Muscle of leg (tissue), 11 donors: ENCODE results near the gene PRKAG2. TPM values are rescaled to one million over a fixed set of nuclear protein-coding genes. Genes with fewer than 3 reads are reported as not detected.

Experiments
- DNase-seq: peaks from one replicate; pipeline ENCODE4 v3.0.0; 2013
- H3K27ac ChIP-seq: one replicate; pipeline ENCODE4 v1.5.1; 2013; ENCODE audit warnings: mild to moderate bottlenecking, low read length, control low read depth
- H3K27me3 ChIP-seq: one replicate; pipeline ENCODE4 v1.6.1; 2013; ENCODE audit warnings: low read length; ENCODE audit not compliant: control insufficient read depth, insufficient read depth
- H3K36me3 ChIP-seq: one replicate; pipeline ENCODE4 v1.6.1; 2013; ENCODE audit warnings: low read length; ENCODE audit not compliant: control insufficient read depth, insufficient read depth
- H3K4me1 ChIP-seq: one replicate; pipeline ENCODE4 v1.6.1; 2013; ENCODE audit warnings: low read length; ENCODE audit not compliant: control insufficient read depth, insufficient read depth
- H3K4me3 ChIP-seq: one replicate; pipeline ENCODE4 v1.5.1; 2013; ENCODE audit warnings: low read length, control low read depth
- H3K9me3 ChIP-seq: replicated peaks from 2 replicates; pipeline ENCODE4 v1.6.1; 2013; ENCODE audit warnings: low read depth, low read length; ENCODE audit not compliant: control insufficient read depth
- WGBS: methylation state at CpG from one replicate; pipeline ENCODE4 v1.1.5; 2013; ENCODE audit warnings: missing lambda C conversion rate; ENCODE audit not compliant: insufficient coverage; 5-methylcytosine and 5-hydroxymethylcytosine counted together
- polyA plus RNA-seq, 8 donors: library from polyadenylated mRNA; unstranded; fragments of 120-200 nt; gene quantifications; one replicate each; pipeline versions ENCODE4 v1.2.1 to v1.2.3, GENCODE V29; 2013; ENCODE audit warnings: inconsistent platforms in 1 of 8, low replicate concordance in 1 of 8; ENCODE audit not compliant: insufficient read length in 8 of 8, insufficient read depth in 1 of 8
- total RNA-seq: library from RNA; stranded (reverse); fragments of 120-200 nt; gene quantifications from one replicate; pipeline ENCODE4 v1.2.4, GENCODE V29; 2013

Gene PRKAG2
- total and polyA plus RNA-seq, 9 donors: 3.9 to 16.4 (median 11.2) TPM

DNA sequence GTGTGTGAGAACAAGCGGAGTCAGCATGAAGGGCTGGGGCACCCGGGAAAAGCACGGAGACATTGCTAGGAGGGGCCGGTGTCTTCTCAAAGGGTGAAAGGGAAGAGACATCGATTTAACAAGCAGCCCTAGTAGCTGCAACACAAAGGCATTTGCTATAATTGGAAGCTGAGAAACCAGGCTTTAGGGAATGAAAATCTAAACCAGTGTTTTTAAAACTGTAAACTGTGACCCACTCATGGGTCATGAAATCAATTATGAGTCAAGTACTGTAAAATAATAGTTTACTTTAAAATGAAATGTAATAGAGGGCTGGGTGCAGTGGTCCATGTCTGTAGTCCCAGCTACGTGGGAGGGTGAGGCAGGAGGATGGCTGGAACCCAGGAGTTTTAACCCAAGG lies 228.5 kb downstream of the PRKAG2 start:
- H3K27ac ChIP-seq: no peak overlapping the region
- 73% methylated on average over 4 of the region's 6 CpGs for WGBS
- no peak overlapping the region for H3K4me3 ChIP-seq
- H3K36me3 ChIP-seq: no peaks in the 10 kb centered on the region
- peaks cover 8% of the 10 kb centered on the region for H3K9me3 ChIP-seq
- H3K4me1 ChIP-seq: peaks cover 5% of the 10 kb centered on the region
- DNase-seq: no peak
- H3K27me3 ChIP-seq: peaks cover 3% of the 10 kb centered on the region

- Histone ChIP-seq H3K4me1 (peaks cover 5% of the 10 kb centered on the region), H3K36me3 (no peaks in the 10 kb centered on the region), H3K27me3 (peaks cover 2% of the 10 kb centered on the region), H3K4me3 (no peak overlapping the region), H3K9me3 (peaks cover 8% of the 10 kb centered on the region), H3K27ac (no peak overlapping the region)
- WGBS: 81% methylated on average over 2 of the region's 3 CpGs
- DNase-seq: no peak
Measured at GRCh38 chr7:151647874-151648273, 229.0 kb downstream of the PRKAG2 start.

DNA sequence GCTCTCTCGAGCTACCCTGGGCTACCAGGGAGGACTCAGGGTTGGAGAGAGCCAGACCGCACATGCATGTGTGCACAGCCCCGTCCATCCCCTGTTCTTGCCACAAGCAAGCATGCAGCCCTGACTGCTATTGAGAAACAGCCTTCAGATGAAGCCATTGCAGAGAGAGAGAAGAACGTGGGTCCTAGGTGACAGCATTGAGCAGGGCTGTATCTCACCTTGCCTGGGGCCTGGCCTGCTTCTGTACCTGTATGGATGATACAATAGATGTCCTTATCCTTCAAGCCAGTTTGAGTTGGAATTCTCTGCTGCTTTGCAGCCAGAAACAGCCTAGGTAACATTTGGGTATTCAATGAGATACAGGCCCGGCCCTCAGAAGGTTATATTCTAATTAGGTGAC lies 229.9 kb downstream of the PRKAG2 start:
- H3K4me1 ChIP-seq: peaks cover 5% of the 10 kb centered on the region
- H3K4me3 ChIP-seq: no peak overlapping the region
- WGBS: 93% methylated on average over 2 of the region's 5 CpGs
- peaks cover 8% of the 10 kb centered on the region for H3K9me3 ChIP-seq
- no peak for DNase-seq
- no peak overlapping the region for H3K27ac ChIP-seq
- no peaks in the 10 kb centered on the region for H3K36me3 ChIP-seq
- H3K27me3 ChIP-seq: peaks cover 2% of the 10 kb centered on the region

- no peak overlapping the region for H3K27ac ChIP-seq
- H3K27me3 ChIP-seq: peaks cover 2% of the 10 kb centered on the region
- H3K4me1 ChIP-seq: no peaks in the 10 kb centered on the region
- H3K36me3 ChIP-seq: no peaks in the 10 kb centered on the region
- DNase-seq: no peak
- H3K9me3 ChIP-seq: peaks cover 8% of the 10 kb centered on the region
- WGBS: 92% methylated on average over 2 of the region's 2 CpGs
- H3K4me3 ChIP-seq: no peak overlapping the region
Measured at GRCh38 chr7:151645311-151645710, 231.6 kb downstream of the PRKAG2 start.

GRCh38 chr7:151644554-151644953 lies 232.4 kb downstream of the PRKAG2 start:
- peaks cover 4% of the 10 kb centered on the region for H3K27me3 ChIP-seq
- H3K4me3 ChIP-seq: no peak overlapping the region
- no peaks in the 10 kb centered on the region for H3K36me3 ChIP-seq
- no peaks in the 10 kb centered on the region for H3K4me1 ChIP-seq
- no peak for DNase-seq
- no peak overlapping the region for H3K27ac ChIP-seq
- peaks cover 8% of the 10 kb centered on the region for H3K9me3 ChIP-seq

DNA sequence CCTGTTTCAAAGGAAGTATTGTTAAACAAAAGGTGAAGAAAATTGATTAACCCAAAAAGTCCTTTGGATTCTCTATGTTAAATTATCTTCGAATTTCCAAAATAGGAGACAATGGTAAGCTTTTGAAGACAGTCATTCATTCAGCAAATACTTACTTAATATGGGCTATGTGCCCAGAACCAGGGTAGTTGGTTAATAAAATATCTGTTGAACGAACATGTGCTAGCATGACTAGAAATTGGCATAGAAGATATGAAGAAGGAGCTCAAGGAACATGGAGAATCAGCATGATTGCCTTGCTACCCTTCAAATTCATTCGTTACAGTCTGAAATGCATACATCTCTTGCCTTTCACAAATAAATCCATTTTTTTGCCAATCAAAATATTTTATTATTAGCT lies 234.2 kb downstream of the PRKAG2 start:
- H3K9me3 ChIP-seq: peaks cover 8% of the 10 kb centered on the region
- no peaks in the 10 kb centered on the region for H3K4me1 ChIP-seq
- DNase-seq: no peak
- no peak overlapping the region for H3K4me3 ChIP-seq
- H3K27ac ChIP-seq: no peak overlapping the region
- H3K27me3 ChIP-seq: peaks cover 2% of the 10 kb centered on the region
- no peaks in the 10 kb centered on the region for H3K36me3 ChIP-seq
- no CpG with 5 or more reads among the region's 3 CpGs for WGBS

DNA sequence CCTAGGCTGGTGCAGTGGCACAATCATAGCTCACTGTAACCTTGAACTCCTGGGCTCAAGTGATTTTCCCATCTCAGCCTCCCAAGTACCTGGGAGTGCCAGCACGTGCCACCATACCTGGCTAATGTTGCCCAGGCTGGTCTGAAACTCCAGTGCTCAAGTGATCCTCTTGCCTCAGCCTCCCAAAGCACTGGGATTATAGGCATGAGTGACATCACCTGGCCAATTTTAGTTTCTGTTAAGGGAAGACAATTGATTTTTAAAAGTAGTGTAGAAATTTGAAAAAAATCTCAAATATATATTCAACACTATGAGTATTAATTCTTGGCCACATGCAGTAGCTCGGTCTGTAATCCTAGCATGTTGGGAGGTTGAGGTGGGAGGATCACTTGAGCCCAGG lies 235.3 kb downstream of the PRKAG2 start:
- H3K27ac ChIP-seq: no peak overlapping the region
- DNase-seq: no peak
- no peaks in the 10 kb centered on the region for H3K36me3 ChIP-seq
- peaks cover 8% of the 10 kb centered on the region for H3K9me3 ChIP-seq
- 86% methylated on average over 1 of the region's 2 CpGs for WGBS
- peaks cover 2% of the 10 kb centered on the region for H3K27me3 ChIP-seq
- no peaks in the 10 kb centered on the region for H3K4me1 ChIP-seq
- no peak overlapping the region for H3K4me3 ChIP-seq

DNA sequence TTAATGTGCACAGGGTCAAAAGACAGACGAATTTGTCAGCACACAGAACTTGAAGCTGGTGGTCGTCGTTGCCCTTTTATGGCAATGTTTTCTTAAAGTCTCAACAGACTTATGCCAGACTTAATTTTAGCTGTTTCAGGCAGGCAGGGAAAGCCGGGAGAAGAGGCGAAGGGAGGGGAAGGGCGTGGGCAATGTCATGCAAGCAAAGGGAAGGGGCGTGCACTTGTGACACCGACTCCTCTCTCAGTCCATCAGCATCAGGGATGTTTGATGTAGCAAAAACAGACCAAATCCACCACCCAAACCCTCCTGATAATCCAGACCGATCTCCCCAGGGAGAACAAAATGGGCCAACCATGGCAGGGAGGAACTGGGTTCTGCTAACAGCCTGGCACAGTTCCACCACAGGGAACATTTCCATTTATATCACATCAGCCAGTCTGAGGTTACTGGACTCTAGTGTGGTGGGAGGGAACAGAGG lies 239.1 kb downstream of the PRKAG2 start:
- DNase-seq: no peak
- H3K36me3 ChIP-seq: no peaks in the 10 kb centered on the region
- no peak overlapping the region for H3K4me3 ChIP-seq
- H3K27ac ChIP-seq: no peak overlapping the region
- 50% methylated on average over 2 of the region's 9 CpGs for WGBS
- peaks cover 2% of the 10 kb centered on the region for H3K27me3 ChIP-seq
- H3K9me3 ChIP-seq: peaks cover 5% of the 10 kb centered on the region
- no peaks in the 10 kb centered on the region for H3K4me1 ChIP-seq

- Histone ChIP-seq H3K9me3 (peaks cover 5% of the 10 kb centered on the region), H3K4me1 (peaks cover 11% of the 10 kb centered on the region), H3K36me3 (no peaks in the 10 kb centered on the region), H3K27me3 (peaks cover 5% of the 10 kb centered on the region), H3K27ac (no peak overlapping the region), H3K4me3 (no peak overlapping the region)
- WGBS: no CpG with 5 or more reads among the region's 2 CpGs
- no peak for DNase-seq
Measured at GRCh38 chr7:151634643-151635042, 242.3 kb downstream of the PRKAG2 start.

- peak overlapping the region; percentile 62 for H3K27ac ChIP-seq
- no peaks in the 10 kb centered on the region for H3K36me3 ChIP-seq
- H3K9me3 ChIP-seq: peaks cover 5% of the 10 kb centered on the region
- no peak overlapping the region for H3K4me3 ChIP-seq
- peaks cover 5% of the 10 kb centered on the region for H3K27me3 ChIP-seq
- no CpG with 5 or more reads among the region's 1 CpG for WGBS
- no peak for DNase-seq
- H3K4me1 ChIP-seq: peaks cover 15% of the 10 kb centered on the region
Measured at GRCh38 chr7:151633516-151633812, 243.5 kb downstream of the PRKAG2 start.

GRCh38 chr7:151632750-151633515 lies 244.0 kb downstream of the PRKAG2 start:
- H3K27ac ChIP-seq: peak overlapping the region; percentile 62
- H3K27me3 ChIP-seq: peaks cover 5% of the 10 kb centered on the region
- 7% methylated on average over 22 of the region's 28 CpGs for WGBS
- peak overlapping the region; percentile 34 for H3K4me3 ChIP-seq
- DNase-seq: peak; percentile 52
- H3K4me1 ChIP-seq: peaks cover 15% of the 10 kb centered on the region
- peaks cover 5% of the 10 kb centered on the region for H3K9me3 ChIP-seq
- H3K36me3 ChIP-seq: no peaks in the 10 kb centered on the region
